Prostate gland (tissue), 2 donors: ENCODE results near the gene PTPRO. TPM values are rescaled to one million over a fixed set of nuclear protein-coding genes. Genes with fewer than 3 reads are reported as not detected.

Source experiments
- DNase-seq: peaks from one replicate; pipeline ENCODE4 v3.0.0-alpha.2; 2019; ENCODE audit warnings: low spot score
- H3K27ac ChIP-seq, 2 donors: fragments of 200-600 bp; sonication (generic); 2 replicates each; pipeline ENCODE4 v1.5.1; 2017 to 2019
- H3K27me3 ChIP-seq: fragments of 200-600 bp; sonication (generic); replicated peaks from 2 replicates; pipeline ENCODE4 v1.5.1; 2019; ENCODE audit not compliant: insufficient read depth
- H3K36me3 ChIP-seq, 2 donors: fragments of 200-600 bp; sonication (generic); 1 replicate in 1 of 2; 2 replicates in 1 of 2; pipeline versions ENCODE4 v1.5.1 to v1.8.1; 2017 to 2019
- H3K4me1 ChIP-seq: fragments of 200-600 bp; sonication (generic); replicated peaks from 2 replicates; pipeline ENCODE4 v1.5.1; 2019
- H3K4me3 ChIP-seq, 2 donors: fragments of 200-600 bp; sonication (generic); 2 replicates each; pipeline ENCODE4 v1.5.1; 2017 to 2019
- H3K9me3 ChIP-seq: fragments of 200-600 bp; sonication (generic); 2 replicates; pipeline ENCODE4 v1.5.1; 2017
- CTCF ChIP-seq, 4 experiments: fragments of 200-600 bp in 2 of 4; fragments of 450-650 bp in 2 of 4; sonication (generic) in 2 of 4; IDR thresholded peaks; 1 replicate in 3 of 4; 2 replicates in 1 of 4; pipeline ENCODE4 v1.5.1; 2016 to 2019; ENCODE audit warnings: antibody characterized with exemption in 4 of 4, mild to moderate bottlenecking in 2 of 4, moderate library complexity in 2 of 4
- POLR2A ChIP-seq: fragments of 450-650 bp; IDR thresholded peaks from one replicate; pipeline ENCODE4 v1.6.1; 2016; ENCODE audit warnings: antibody characterized with exemption, mild to moderate bottlenecking
- POLR2AphosphoS5 ChIP-seq: sonication (generic); formaldehyde crosslinking; IDR thresholded peaks from one replicate; pipeline ENCODE4 v1.6.1; 2017; ENCODE audit warnings: antibody characterized with exemption
- WGBS: methylation state at CpG from one replicate; pipeline ENCODE4 v1.1.5; 2018; 5-methylcytosine and 5-hydroxymethylcytosine counted together
- intact Hi-C: fragments of 100-400 bp; cut with DNase I; formaldehyde crosslinking; loops from one replicate; pipeline ENCODE4 v1.14.2; 2022
- total RNA-seq, 2 donors: library from RNA; depleted of rRNA; stranded (reverse); fragments of >200 nt; gene quantifications; one replicate each; pipeline ENCODE4 v1.1.0, GENCODE V29; 2016

PTPRO gene
- total RNA-seq, 2 donors from 2014 or later: 0.55 to 1.4 TPM

GRCh38 chr12:15278816-15279658 is 43.3 kb upstream of the PTPRO start:
- Histone ChIP-seq H3K9me3 (no peaks in the 10 kb centered on the region), H3K36me3 (no peaks in the 10 kb centered on the region), H3K27me3 (no peaks in the 10 kb centered on the region), H3K4me3 (no peak overlapping the region), H3K27ac (peak overlapping the region; percentile 32 to 47), H3K4me1 (peaks cover 9% of the 10 kb centered on the region)
- WGBS: 8% methylated on average over 10 of the region's 10 CpGs
- DNase-seq: peak; percentile 83
- intact Hi-C loops: loop anchor here (5.0 to 10.0 kb wide), 5 partner anchors 243 to 578 kb away; partner anchors contain the start of gene ART4
- TF ChIP-seq POLR2AphosphoS5: peak; percentile 50
- TF ChIP-seq POLR2A: no peak

GRCh38 chr12:15280930-15281329 is 41.4 kb upstream of the PTPRO start:
- no peak for TF ChIP-seq POLR2AphosphoS5
- TF ChIP-seq CTCF (IDR thresholded peaks at IDR 0.05): no peak
- Histone ChIP-seq H3K9me3 (no peaks in the 10 kb centered on the region), H3K27me3 (no peaks in the 10 kb centered on the region), H3K27ac (no peak overlapping the region), H3K36me3 (no peaks in the 10 kb centered on the region), H3K4me3 (no peak overlapping the region), H3K4me1 (no peaks in the 10 kb centered on the region)
- no peak for DNase-seq
- WGBS: 94% methylated on average over 2 of the region's 2 CpGs
- intact Hi-C loops: no loop called here

GRCh38 chr12:15289192-15289591 is 33.1 kb upstream of the PTPRO start:
- H3K4me3 ChIP-seq: no peak overlapping the region
- 55% methylated on average over 1 of the region's 1 CpG for WGBS
- no peaks in the 10 kb centered on the region for H3K27me3 ChIP-seq
- intact Hi-C loops: no loop called here
- H3K4me1 ChIP-seq: no peaks in the 10 kb centered on the region
- H3K9me3 ChIP-seq: no peaks in the 10 kb centered on the region
- DNase-seq: no peak
- TF ChIP-seq CTCF (IDR thresholded peaks at IDR 0.05): no peak
- no peak for TF ChIP-seq POLR2AphosphoS5
- TF ChIP-seq POLR2A: no peak
- H3K36me3 ChIP-seq: no peaks in the 10 kb centered on the region
- no peak overlapping the region for H3K27ac ChIP-seq

GRCh38 chr12:15293731-15294130 is 28.6 kb upstream of the PTPRO start:
- intact Hi-C loops: no loop called here

GRCh38 chr12:15299947-15300346 is 22.4 kb upstream of the PTPRO start:
- H3K27me3 ChIP-seq: no peaks in the 10 kb centered on the region
- H3K27ac ChIP-seq: no peak overlapping the region
- H3K36me3 ChIP-seq: no peaks in the 10 kb centered on the region
- 94% methylated on average over 2 of the region's 2 CpGs for WGBS
- H3K4me1 ChIP-seq: no peaks in the 10 kb centered on the region
- no peak overlapping the region for H3K4me3 ChIP-seq
- intact Hi-C loops: no loop called here
- TF ChIP-seq CTCF (IDR thresholded peaks at IDR 0.05) (no peak), POLR2A (no peak), POLR2AphosphoS5 (no peak)
- no peaks in the 10 kb centered on the region for H3K9me3 ChIP-seq
- no peak for DNase-seq

More at GRCh38 chr12:15293731-15294130, 28.6 kb upstream of the PTPRO start:
- Histone ChIP-seq H3K4me3 (no peak overlapping the region), H3K4me1 (no peaks in the 10 kb centered on the region), H3K27me3 (no peaks in the 10 kb centered on the region), H3K9me3 (no peaks in the 10 kb centered on the region), H3K27ac (no peak overlapping the region), H3K36me3 (no peaks in the 10 kb centered on the region)
- 83% methylated on average over 3 of the region's 3 CpGs for WGBS
- no peak for TF ChIP-seq POLR2A
- no peak for TF ChIP-seq CTCF (IDR thresholded peaks at IDR 0.05)
- no peak for TF ChIP-seq POLR2AphosphoS5
- no peak for DNase-seq
